Stimulated activated CD4-positive, alpha-beta T cell treated with anti-CD3 and anti-CD28 coated beads, Interleukin-4, amount 100 ng/mL, for 24 hours (primary cell): ENCODE results near the gene KCMF1.

Source experiments
- DNase-seq: peaks from one replicate; pipeline ENCODE4 v3.0.0-alpha.2; 2020

The KCMF1 gene

GRCh38 chr2:85087541-85087940 is 116.6 kb downstream of the KCMF1 start:
- no peak for DNase-seq

GRCh38 chr2:85088921-85089320 is 118.0 kb downstream of the KCMF1 start:
- DNase-seq, result no peak

GRCh38 chr2:85089585-85089984 is 118.6 kb downstream of the KCMF1 start:
- DNase-seq, result no peak

GRCh38 chr2:85091838-85092237 is 120.9 kb downstream of the KCMF1 start:
- DNase-seq, result no peak

GRCh38 chr2:85095094-85095493 is 124.1 kb downstream of the KCMF1 start:
- no peak for DNase-seq

GRCh38 chr2:85096616-85097015 is 125.7 kb downstream of the KCMF1 start:
- DNase-seq, result no peak

- DNase-seq, result no peak
Measured at GRCh38 chr2:85104228-85104627, 133.3 kb downstream of the KCMF1 start.

GRCh38 chr2:85106489-85107180 is 135.7 kb downstream of the KCMF1 start:
- DNase-seq, result no peak
